GM19043 (cell line): Measurements from ENCODE around the gene TMEM81.
A peak's percentile ranks its signal among the peaks of the same experiment; 100 is the strongest.

Source experiments
- ATAC-seq: cut with Tn5 transposase; IDR thresholded peaks from one replicate; pipeline ENCODE4 v1.9.1; 2021; ENCODE audit warnings: low read depth; ENCODE audit not compliant: unreplicated experiment

Gene TMEM81, protein sequence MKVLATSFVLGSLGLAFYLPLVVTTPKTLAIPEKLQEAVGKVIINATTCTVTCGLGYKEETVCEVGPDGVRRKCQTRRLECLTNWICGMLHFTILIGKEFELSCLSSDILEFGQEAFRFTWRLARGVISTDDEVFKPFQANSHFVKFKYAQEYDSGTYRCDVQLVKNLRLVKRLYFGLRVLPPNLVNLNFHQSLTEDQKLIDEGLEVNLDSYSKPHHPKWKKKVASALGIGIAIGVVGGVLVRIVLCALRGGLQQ

DNA sequence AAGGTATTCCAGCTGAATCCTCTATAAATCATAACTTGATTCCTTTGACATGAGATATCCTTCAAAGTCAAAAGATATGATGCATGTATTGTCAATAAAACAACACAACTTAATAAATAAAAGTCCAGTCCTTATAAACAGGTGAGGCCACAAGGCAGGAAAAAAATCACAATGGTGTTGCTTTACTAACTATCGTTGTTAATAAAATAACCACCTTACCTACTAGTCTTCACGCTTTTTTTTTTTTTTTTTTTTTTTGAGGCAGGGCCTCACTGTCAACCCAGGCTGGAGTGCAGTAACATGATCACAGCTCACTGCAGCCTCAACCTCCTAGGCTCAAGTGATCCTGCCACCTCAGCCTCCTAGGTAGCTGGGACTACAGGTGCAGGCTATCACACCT is at the start of gene TMEM81:
TMEM81 (minus strand) TSS at position 101 of the 400 bp plus-strand sequence. CDS start 140 bp downstream, outside the sequence.
- ATAC-seq, result no peak

DNA sequence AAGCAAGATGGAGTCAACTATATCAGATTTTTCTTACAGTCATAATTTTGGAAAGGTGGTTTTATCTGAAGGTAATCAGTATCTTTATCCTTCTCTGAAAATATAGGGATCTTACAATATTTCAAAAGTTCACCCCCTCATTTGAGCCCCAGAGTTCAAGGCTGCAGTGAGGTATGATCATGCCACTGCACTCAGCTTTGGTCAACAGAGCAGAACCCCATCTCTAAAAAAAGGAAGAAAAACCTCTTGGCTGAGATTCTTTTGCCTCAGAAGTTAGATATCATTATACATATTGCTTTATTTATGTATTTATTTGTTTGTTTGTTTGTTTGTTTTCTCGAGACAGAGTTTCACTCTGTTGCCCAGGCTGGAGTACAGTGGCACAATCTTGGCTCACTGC is 49.0 kb upstream of the TMEM81 start:
- ATAC-seq, result no peak

DNA sequence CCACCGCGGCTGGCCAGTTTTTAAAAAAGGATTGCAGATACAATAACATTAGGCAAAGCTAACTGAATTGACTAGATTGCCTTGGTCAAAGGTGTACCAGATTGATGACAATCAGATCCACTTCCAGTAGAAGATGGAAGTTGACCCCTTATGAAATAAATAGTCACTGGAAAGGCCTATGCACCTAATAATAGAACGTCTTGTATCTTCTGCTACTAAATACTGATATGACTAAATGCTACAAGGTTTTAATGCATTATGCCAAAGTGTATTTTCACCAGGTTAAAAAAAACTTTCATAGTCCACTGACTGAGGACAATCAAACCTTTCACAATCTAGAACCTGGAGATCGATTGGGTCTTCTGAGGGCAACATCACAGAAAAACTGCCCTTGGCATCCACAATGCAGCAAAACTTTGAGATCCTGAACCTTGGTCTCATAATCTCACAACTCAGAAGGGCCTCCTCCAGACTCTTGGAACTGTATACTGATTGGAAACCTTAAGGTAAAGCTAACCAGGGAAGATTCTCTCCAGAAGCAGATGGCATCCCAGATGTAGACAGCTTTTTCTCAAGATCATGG is 45.3 kb upstream of the TMEM81 start:
- no peak for ATAC-seq

DNA sequence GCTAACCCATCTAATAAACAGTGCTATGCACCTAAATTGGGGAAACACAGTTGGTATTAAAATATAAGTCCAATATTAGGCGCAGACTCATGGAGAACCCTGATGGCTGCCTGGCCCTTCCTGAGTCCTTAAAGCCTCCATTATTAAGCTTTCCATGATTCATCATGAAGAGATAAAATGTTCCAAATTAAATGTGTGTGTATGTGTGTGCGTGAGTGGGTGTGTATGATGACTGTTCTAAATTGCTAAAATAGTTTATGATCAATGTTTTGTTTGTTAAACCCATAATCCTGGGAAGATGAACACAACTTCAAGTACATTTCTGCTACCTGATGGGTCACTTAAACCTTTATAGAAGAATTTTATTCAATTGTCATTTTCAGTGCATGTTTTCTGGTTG is 43.8 kb upstream of the TMEM81 start:
- ATAC-seq, result no peak

DNA sequence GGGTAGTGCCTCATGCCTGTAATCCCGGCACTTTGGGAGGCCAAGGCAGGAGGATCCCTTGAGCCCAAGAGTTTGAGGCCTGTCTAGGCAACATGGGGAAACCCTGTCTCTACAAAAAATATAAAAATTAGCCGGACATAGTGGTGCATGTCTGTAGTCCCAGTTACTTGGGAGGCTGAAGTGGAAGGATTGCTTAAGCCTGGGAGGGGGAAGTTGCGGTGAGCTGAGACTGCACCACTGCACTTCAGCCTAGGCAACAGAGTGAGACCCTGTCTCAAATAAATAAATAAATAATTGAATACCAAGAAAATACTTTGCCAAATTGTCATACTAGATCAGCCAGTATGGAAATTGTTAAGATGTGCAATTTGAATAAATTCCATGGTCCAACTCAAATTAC is 43.4 kb upstream of the TMEM81 start:
- no peak for ATAC-seq

DNA sequence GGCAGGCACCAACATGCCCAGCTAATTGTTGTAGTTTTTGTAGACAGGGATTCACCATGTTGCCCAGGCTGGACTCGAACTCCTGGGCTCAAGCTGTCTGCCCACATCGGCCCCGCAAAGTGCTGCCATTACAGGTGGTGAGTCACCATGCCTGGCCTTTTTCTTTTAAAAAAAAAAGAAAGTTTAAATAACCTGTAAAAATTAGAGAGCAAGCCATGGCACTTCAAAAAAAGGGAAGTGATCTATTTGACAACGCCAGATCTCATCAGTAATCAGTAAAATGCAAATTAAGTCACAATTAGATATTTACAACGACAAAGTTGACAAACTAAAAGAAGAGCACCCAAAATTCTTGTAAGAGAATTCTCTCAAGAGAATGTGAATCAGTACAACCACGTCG is 40.5 kb upstream of the TMEM81 start:
- ATAC-seq, result no peak

DNA sequence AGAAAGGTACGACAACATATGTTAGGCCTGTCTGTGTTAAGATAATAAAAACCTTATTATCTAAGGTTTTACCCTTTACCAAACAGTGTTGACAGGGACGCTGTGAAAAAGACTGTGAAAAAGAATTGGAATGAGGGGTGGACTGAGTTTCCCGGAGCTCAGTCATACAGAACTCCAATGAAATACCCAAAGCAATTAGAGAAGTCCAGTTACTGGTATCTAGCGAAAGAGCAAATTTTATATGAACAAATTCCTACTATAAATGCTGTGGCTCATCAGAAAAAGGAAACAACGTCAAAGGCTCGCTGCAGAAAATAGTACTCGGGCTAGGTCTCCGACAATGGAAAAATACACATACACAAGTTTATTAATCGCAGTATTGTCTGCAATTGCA is 38.2 kb upstream of the TMEM81 start:
- peak; percentile 14 for ATAC-seq

DNA sequence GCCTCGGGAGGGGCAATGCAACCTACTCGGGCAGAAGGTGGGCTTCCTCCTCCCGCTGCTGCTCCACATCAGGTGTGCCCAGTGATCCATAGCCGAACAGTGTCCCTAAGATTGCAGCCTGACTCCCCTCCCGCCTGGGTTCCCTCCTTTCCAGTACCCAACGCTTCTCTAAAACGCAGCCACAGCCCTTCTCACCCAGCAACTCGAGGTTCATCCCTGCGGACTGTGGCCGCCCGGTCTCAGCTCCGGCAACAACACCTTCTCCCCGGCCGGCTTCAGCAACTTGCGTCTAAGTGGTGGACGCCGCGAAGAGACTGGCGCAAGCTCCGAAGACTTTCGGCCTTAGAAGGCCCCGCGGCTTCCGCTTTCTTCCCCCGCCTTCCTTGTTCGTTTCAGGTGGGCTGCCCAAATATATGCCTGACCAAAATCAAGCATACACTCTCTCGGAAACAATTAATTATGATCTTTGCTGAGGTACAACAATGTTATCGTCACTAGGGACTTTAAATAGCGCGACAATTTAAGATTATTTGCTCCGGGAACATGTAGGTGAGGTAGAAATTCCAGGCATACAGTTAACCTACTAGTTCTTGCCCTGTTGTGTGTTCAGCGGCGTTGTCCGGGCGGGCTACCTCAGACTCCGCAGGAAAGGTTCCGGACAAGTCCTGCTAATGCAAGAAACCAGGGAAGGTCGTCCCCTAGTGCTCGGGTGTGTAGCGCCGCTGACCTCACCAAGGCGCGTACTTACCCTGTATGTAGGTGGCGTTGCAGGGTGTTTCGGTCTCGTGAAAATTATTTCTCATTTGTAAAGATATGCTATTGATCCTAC is 37.6 kb upstream of the TMEM81 start, which contains the start of gene RBBP5:
RBBP5 (minus strand) TSS at position 319 of the 829 bp plus-strand sequence; CDS start at position 214, 105 bp downstream.
- ATAC-seq, result peak; percentile 94

DNA sequence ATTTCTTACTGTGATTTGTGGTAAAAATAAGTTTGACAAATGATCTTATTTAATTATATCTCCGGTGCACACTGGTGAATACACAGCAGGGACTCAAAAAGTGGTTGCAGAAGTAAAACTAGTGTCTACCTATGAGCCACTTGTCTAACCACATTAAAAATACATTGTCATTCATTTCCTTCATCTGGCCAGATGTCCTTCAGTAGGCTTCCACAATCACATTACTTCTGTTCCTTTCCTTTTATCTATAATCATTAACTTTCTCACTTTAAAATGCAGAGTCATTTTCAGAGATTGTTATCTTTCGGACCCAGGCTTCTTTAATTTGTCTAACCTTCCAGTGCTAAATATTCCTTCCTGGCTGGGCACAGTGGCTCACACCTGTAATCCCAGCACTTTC is 34.5 kb upstream of the TMEM81 start:
- ATAC-seq, result no peak

DNA sequence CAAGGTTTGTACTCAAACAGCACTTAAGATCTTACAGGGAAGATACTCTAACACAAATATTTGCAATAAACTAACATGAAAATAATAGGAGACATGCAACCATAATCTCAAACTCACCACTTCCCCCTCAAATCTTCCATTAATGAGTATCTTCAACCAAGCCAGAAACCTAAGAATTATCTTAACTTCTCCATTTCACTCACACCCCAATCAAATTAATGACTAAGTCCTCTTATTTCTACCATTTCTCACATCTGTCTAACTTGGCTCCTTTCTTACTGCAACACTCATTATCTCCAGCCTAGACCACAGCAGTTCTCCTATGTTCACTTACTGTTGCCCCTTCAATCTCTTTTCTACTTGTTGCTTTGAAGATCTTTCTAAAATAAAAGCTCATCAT is 27.1 kb upstream of the TMEM81 start:
- no peak for ATAC-seq

DNA sequence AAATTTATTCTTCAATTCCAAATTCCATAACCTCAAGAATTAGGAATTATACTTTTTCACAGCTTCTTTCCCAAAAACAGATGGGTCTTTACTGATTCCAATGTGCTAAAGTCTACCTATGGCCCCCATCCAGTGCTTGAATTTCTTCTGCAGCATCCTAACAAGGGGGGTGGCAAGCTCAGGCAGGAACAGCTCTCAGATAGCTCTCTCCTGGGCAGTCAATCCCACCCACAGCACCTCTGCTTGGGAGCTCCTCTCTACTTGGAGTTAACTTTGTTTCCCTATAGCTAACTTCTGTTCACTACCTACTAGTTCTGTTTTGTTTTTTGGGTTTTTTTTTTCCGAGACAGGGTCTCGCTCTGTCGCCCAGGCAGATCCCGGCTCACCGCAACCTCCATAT is 25.5 kb upstream of the TMEM81 start:
- ATAC-seq, result no peak

DNA sequence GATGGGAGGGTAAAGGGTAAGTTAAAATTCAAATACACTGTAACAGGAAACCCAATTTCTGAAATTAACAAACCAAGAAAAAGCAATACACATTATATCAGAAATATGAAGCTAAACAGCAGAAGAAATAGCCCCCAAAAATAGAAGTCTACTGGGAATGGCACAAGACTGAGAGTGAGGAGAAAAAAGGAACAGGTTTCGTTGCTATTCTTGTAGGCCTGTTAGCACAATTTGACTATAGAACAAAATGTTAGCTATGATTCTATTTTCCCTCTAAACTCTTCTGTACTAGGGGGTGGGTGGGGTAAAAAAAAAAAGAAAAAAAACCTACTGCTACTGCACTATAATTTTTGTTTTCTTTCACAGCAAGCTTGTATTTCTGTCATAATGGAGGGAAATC is 25.0 kb upstream of the TMEM81 start:
- ATAC-seq, result no peak

DNA sequence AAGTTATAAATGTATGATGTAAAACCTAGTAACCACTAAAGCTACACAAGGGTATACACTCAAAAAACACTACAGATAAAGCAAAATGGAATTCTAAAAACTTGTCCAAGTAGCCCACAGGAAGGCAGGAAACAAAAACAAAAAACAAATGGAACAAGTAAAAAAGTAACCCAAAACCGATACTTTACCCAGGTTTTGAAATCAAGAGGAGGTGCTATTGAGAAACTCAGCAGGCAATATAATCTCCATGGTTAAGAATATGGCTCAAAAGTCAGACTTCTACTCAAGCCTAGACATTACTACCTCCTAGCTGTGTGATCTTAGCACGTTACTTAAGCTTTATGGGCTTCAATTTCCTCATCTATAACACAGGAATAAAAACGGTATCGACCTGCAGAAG is 24.2 kb upstream of the TMEM81 start:
- ATAC-seq, result no peak

DNA sequence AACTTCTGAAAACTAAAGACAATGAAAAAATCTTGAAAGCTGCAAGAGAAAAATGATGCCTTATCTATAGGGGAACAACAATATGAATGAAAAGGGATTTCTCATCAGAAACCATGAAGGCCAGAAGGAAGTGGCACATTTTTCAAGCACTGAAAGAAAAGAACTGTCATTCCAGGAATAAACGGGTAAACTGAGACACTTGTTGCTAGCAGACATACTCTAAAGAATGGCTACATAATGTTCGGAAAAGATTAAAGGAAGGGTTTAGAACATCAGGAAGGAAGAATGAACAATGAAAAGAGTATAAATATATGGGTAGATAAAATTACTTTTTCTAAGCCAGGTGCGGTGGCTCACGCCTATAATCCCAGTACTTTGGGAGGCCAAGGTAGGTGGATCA is 23.1 kb upstream of the TMEM81 start:
- no peak for ATAC-seq

DNA sequence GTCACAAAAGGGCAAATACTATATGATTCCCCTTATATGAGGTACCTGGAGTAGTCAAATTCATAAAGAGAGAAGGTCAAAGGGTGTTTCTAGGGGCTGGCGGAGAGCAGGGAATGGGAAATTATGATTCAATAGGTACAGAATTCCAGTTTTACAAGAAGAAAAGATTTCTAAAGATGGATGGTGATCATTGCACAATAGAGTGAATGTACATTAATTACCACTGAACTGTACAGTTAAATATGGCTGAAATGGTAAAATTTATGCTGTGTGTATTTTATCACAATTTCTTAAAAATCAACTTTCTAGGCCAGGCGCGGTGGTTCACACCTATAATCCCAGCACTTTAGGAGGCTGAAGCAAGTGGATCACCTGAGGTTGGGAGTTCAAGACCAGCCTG is 18.1 kb upstream of the TMEM81 start:
- no peak for ATAC-seq

DNA sequence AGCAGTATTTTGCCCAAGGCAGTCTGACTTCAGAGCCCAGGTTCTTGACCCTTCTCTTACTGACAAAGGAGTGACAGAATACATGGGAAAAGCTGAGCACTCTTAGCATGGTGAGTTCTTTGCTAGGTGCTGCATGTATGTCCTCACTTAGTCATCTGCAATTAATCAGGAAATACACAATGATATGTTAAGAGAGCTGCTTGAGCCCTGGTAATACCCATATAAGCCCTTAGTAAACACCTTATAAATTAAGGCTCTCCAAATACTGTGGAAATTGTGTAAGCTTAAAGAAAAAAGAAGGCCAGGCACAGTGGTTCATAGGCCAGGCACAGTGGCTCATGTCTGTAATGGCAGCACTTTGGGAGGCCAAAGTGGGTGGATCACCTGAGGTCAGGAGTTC is 14.0 kb upstream of the TMEM81 start:
- no peak for ATAC-seq

DNA sequence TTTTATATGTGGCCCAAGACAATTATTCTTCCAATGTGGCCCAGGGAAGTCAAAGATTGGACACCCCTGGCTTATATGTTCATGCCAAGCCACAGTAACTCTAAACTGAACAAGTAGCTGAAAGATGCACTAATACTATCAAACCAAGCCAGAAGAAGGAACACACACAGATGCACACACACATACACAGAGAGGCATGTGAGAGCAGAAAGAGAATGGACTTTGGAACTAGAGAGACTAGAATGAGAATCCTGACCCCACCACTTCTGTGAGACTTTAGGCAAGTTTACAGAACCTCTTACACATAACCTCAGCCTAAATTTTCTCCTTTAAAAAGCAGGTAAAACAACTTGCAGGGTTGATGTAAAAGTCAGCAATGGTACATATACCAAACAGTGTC is 11.2 kb upstream of the TMEM81 start:
- no peak for ATAC-seq

DNA sequence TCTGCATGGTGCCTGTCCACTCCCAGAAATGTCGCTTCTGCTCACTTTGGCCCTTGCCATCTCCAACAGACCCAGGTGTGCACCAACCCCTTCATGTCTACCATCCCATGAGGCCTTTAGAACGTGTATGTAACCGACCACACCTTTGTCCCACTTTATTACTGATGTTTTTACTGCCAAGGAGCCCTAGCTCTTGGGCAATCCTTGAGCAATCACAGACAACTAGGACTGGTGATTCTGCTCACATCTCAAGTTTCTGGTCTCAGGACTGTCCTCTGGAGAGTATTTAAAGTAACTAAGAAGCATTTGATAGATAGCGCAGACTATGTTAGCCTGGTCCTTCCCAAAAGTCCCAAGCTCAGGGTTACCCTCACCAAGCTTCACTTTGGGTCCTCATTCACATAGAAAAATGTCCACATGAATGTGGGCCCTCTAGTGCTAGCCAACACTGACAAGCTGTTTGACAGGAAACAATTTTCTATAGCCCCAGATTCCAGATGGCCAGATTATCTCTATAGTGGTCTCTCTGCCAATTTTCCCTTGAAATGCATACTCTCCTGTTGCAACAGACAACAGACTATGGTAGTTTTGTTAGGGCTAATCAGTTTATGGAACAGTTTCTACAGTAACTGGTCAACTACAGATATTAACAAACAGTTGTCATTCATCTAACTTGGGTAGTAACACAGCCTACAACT is 6.9 kb upstream of the TMEM81 start:
- no peak for ATAC-seq

DNA sequence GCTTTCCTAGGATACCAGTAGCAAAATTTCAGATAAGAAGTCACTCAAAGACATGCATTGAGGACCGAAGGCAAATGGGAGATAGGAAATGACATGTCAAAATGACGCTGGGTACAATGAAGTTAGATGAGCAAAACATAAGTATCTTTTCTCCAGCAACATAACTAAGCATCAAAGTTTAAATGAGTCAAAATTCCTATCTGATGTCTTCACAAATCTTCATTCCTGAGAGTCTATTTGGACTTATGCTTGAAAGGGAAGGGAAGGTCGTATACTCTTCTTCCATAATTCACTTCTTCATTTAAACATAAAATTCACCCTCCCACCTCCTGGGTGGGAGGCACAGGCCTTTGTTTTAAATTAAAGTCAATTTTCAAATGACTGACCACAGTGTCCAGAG is 4.1 kb upstream of the TMEM81 start:
- no peak for ATAC-seq

DNA sequence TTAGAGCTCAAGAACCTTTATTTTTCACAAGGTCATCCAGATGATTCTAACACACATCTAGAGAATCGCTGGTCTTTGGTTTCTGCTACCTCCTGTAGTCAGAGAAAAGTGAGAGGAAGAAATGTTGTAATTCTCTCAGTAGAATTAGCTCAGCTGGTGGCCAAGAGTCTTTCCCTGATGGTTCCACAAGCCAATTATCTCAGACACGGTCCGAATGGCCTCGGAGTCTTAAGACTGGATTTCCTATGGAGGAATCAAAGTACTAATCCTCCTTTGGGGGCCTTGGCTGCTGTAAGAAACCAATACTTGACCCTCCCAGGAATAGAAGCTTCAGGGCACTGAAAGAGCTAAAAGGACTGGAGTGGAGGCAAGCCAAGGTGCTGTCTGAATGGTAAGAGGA is 1.8 kb downstream of the TMEM81 start:
- no peak for ATAC-seq

DNA sequence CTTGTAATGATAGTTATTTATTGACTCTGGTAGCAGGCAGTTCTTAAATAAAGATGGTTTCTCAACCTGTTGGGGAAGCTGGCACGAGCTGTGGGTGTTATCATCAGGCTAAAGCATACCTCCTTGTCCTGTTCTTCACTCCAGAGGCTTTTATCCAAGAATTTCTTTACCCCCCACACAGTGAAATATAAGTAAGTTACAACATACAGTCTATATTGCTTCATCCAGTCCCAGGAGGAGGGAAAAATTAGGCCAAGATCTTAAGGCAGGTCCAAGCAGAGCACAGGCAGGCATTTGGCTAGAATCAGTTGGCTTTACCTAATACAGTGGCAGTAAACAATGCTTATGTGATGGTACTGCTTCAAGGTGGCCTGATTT is 6.3 kb downstream of the TMEM81 start:
- ATAC-seq, result no peak
